PC-3 (cell line): ENCODE measurements around the gene HSPA1A.

Experiments used
- EZH2 ChIP-seq: fragments of 300-600 bp; sonication (generic); IDR thresholded peaks from one replicate; pipeline ENCODE4 v1.6.1; 2017; ENCODE audit warnings: antibody characterized with exemption, mild to moderate bottlenecking, low read length; ENCODE audit not compliant: unreplicated experiment
- TF ChIP-seq, protein P1 (sequence below): fragments of 300-600 bp; sonication (generic); conservative IDR thresholded peaks from 2 replicates; pipeline ENCODE4 v1.5.1; 2017; ENCODE audit warnings: antibody characterized with exemption, low read depth, mild to moderate bottlenecking, low read length

DNA sequence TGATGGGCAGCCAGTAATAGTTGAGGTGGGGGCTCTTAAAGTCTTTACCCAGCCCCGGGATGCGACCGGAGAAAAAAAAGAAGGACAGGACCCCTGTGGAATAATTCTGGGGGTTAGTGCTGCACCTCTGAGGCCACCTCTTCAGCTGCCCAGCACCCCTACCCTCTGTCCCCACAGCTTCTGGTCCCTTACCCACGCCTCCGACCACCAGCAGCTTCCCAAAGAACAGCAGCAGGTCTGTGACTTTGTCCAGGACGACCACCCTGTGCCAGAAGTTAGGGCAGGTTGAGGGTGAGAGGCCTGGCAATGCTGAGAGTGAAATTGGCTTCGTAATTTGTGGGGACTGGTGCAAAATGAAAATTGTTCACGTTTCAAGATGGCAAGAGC is 49.5 kb downstream of the HSPA1A start:
- TF ChIP-seq, protein P1, sequence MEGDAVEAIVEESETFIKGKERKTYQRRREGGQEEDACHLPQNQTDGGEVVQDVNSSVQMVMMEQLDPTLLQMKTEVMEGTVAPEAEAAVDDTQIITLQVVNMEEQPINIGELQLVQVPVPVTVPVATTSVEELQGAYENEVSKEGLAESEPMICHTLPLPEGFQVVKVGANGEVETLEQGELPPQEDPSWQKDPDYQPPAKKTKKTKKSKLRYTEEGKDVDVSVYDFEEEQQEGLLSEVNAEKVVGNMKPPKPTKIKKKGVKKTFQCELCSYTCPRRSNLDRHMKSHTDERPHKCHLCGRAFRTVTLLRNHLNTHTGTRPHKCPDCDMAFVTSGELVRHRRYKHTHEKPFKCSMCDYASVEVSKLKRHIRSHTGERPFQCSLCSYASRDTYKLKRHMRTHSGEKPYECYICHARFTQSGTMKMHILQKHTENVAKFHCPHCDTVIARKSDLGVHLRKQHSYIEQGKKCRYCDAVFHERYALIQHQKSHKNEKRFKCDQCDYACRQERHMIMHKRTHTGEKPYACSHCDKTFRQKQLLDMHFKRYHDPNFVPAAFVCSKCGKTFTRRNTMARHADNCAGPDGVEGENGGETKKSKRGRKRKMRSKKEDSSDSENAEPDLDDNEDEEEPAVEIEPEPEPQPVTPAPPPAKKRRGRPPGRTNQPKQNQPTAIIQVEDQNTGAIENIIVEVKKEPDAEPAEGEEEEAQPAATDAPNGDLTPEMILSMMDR = no peak
- no peak for TF ChIP-seq EZH2
